DMS153 treated with DMSO at 0.1 percent for 48 hours (cell line): ENCODE results near the gene THSD1.

ENCODE experiments used
- DNase-seq: peaks from one replicate; lab custom pipeline; 2025; ENCODE audit not compliant: unreplicated experiment; lab: John Stamatoyannopoulos, UW

The THSD1 gene, protein sequence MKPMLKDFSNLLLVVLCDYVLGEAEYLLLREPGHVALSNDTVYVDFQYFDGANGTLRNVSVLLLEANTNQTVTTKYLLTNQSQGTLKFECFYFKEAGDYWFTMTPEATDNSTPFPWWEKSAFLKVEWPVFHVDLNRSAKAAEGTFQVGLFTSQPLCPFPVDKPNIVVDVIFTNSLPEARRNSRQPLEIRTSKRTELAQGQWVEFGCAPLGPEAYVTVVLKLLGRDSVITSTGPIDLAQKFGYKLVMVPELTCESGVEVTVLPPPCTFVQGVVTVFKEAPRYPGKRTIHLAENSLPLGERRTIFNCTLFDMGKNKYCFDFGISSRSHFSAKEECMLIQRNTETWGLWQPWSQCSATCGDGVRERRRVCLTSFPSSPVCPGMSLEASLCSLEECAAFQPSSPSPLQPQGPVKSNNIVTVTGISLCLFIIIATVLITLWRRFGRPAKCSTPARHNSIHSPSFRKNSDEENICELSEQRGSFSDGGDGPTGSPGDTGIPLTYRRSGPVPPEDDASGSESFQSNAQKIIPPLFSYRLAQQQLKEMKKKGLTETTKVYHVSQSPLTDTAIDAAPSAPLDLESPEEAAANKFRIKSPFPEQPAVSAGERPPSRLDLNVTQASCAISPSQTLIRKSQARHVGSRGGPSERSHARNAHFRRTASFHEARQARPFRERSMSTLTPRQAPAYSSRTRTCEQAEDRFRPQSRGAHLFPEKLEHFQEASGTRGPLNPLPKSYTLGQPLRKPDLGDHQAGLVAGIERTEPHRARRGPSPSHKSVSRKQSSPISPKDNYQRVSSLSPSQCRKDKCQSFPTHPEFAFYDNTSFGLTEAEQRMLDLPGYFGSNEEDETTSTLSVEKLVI

DNA sequence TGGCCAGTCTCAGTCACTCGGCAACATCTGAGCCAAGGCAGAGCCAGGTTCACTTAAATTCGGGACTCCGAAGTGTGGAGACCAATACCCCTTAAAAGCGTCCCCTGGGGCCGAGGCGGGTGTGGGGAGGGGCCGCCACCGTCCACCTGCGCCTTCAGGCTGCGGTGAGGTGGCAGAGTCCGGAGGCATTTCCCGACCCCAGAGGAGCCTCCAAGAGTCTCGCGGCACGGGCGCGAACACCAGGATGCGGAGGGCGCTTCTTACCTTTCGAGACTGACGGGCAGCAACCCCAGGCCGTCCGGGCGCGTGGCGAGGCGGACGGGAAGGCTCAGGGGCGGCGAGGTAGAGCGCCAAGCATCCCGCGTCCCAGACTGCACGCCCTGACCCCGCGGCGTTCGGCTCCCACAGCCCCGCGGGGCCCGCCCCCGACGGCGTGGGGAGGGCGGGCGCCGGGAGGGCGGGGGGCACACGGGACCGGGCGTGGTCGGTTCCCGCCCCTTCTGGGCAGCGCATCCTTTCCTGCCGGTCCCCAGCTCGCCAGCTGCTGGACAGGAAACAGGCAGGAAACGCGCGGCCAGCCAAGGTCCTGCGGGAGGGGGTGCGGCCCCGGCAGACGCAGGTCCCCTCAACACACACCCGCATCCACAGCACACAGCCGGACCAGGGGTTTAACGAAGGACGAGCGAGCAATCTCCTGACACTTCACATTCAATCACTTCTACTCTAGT is at the start of gene THSD1:
THSD1 (minus strand) TSS at position 406 of the 728 bp plus-strand sequence. CDS start 3,572 bp downstream, outside the sequence.
- no peak for DNase-seq

DNA sequence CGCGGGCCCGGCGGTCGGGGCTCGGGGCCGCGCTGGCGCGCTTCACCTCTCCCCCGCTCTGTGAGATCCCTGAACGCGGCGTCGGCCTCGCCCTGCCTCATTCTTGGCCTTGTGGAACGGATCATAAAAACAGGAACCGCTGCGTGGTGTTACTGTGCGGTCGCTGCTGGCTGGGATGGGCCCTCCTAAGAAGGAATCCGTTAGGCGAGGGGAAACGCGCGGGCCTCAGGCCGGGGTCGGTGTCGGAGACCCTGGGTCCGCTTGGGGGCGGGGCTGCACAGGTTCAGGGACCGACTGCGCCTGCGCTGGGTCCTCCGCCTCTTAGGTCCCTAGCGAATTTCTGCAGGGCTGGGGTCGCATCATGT is 49.7 kb upstream of the THSD1 start:
- DNase-seq: peak; percentile 38

DNA sequence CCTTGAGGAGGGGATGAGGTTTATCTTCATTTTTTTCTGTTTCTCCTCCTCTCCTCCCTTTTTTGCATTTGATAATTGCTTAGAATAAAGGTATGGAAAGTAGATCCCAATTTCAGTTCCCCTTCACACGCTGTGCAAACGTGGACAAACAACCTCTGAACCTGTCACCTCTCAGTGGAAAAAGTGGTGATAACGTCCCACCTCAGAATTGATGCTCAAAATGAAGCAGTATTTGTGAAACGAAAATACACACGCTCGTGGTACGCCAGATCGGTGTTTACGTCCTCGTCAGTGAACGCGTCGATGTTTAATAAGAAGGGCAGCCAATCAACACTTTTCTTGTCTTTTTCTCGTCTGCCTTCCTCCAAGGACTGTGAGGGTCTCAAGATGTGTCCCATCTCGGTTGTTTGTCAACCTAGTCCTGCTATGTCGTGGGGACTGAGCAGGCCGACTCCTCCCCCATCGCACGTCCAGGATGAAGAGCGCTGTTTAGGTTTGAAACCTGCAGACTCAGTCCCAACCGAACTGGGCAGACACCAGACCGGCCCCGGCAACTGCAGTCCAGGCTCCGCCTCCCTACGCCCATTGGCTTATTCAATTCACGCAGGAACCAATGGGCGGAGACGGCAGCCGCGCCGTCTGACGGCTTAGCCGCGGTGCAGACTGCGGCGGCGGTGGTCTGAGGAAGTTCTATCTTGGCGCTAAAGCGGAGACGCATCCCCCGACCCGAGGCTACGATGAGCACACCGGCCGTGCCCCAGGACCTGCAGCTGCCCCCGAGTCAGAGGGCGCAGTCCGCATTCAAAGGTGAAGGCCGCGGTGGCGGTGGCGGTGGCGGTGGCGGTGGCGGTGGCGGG is 49.1 kb upstream of the THSD1 start, which contains the start of gene CKAP2:
CKAP2 (plus strand) TSS at position 659 of the 857 bp plus-strand sequence; CDS start at position 738, 79 bp downstream.
- DNase-seq: peak; percentile 85

DNA sequence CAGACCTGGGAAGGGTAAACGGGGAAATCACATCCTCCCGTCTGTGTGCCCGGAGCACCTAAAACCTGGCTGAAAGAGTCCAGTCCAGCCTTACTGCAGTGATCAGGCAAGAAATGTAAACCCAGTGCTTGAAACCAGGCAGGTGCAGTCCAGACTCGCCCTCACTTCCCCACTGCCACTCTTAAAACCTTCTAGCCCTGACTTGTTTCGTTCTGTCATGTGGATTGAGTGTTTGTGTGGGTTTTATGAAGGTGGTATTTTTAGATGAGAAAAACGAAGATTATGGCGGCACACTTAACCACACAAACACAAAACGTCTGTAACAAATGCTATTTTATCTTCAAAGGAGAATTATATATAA is 48.5 kb upstream of the THSD1 start:
- DNase-seq: peak; percentile 61

DNA sequence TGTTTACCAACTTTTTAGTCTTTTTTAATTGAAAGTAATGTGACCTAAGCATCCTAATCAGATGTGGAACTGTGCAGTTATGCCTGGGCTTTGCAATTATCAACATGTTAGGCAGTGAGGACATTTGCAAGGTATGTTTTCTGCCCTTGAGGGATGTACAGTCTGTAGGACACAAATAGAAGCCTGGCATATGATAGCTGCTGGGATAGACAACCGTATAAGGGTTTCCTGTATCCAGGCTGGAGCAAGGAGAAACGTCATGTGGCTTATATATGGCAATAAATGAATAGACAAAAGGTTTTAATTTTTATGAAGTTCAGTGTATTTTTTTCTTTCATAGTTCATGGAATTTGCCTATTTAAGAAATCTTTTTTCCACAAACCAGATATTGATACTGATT is 46.5 kb upstream of the THSD1 start:
- DNase-seq: no peak

DNA sequence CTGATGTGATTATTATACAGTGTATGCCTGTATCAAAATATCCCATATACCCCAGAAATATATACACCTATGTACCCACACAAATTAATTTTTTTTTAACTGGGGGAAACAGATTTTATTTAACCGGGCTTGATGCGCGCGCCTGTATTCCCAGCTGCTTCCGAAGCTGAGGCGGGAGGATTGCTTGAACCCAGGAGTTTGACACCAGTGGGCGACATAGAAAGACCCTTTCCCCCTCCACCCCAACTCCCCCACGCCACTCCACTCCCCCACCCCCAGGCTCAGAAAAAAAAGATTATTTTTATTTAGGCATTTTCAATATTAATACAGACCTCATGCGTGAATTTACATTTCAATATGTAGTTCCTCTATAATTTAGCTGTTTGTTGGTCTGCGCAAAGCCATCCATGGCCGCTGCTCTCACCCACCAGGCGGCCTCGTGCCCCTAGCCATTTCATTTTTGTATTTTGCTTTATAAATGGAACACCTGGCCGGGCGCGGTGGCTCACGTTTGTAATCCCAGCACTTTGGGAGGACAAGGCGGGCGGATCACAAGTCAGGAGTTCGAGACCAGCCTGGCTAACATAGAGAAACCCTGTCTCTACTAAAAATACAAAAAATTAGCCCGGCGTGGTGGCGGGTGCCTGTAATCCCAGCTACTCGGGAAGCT is 45.3 kb upstream of the THSD1 start:
- DNase-seq: no peak

DNA sequence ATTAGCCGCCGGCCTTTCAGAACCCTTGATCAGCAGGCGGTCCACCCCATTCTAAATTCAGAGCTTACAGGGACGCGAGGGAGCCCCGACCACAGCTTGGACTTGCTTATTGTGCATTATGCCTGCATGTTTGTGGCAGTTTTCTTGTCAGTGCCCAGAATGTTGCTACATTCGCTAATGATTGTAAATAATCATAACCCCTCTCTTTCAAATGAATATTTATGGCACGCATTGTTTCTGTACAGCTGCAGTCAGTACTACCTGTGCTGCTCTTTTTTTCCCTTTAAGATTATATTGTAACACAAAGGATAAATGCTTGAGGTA is 44.8 kb upstream of the THSD1 start:
- DNase-seq: no peak

DNA sequence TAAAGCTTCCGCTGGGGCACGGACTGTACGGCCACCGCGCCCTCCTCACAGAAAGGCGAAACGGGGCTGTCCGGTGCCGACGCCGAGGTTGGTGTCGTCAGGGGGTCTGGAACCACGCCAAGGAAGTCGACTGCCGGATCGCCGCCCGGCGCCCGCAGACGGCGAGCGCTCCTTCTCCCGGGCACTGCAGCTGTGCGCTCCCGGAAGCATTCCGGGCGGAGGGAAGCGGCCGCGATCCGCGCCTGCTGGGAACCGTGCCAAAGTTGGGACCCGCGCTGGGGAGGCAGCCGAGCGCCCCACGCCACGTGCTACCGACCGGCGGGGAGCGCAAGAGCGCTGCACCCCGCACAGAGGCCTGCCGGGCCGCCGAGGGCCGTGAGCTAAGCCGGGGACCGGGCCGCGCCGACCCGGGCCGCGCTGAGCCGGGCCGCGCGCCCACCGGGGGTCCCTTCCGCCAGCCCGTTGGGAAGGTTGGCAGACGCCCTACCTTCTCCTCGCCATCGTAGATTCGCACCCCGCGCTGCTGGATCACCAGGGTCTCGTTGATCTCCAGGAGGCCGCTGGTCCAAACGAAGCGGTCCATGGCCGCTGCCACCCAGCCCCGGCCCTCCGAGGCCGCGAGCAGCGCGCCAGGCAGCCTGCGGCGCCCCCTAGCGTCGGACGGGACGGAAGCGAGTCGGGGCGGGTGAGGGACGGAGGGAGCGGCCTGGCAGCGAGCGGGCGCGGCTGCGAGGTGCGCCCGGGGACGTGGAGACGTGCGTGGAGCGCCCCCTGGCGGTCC is 44.2 kb upstream of the THSD1 start, which contains the start of gene VPS36:
VPS36 (minus strand) TSS at position 623 of the 781 bp plus-strand sequence; CDS start at position 583, 40 bp downstream.
- peak; percentile 94 for DNase-seq

DNA sequence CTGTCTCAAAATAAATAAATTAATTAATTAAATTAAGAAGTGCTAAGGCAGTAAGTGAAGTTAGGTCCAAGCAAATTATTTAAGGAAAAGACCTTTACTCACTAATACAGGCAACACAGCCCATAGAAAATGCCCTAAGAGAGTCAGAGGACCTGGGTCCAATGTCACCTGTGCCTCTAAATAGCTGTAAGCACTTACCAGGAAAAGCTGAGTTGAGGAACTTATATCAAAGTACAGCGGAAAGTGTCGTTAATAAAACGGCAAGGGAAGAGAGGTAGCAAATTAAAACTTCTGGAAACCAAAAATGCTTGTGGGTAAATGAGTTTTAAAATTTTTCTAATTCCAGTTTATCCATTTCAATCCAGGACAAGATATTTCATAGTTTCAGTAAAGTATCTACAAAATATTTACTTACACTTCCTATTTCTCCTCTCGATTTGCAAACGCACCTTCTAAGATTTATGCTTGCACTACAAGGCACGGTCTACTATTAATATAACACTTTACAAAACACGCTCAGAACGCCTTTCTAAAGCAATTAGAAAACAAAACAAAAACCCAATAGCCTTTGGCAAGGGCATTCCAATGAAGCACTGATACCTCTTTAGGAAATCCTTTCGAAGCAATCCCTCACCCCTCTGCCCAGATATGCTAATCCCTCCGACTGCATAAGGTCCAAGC is 43.5 kb upstream of the THSD1 start:
- DNase-seq: no peak

DNA sequence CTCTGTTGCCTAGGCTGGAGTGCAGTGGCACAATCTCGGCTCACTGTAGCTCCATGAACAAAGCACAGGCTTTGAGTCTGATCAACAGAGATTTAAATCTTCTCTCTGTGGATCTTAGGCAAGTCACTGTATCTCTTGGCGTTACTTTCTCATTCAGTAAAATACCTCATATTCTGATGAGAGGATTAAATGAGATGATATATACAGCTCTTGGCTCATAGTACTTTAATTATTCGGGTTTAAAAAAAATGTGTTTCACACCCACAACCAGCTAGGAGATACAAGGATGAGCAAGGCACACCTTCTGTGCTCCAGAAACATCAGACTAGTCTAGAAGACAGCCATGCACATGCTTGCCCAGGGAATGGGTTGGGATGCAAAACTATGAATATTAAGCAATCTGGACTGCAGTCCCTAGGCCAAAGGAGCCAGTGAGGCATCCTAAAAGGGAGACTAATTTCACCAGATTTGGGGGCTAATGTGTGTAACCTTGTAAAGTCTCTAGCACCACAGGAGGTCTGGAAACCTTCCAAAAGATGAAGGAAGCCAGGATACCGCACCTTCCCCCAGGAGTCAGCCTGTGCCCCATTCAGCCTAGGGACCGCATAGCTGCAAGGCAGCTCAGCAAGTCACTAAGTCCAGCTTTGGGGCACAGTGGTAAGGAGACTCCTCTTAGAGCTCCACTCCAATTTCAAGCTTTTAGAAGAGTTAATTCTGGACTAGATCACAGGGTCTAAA is 42.0 kb upstream of the THSD1 start:
- DNase-seq: no peak

DNA sequence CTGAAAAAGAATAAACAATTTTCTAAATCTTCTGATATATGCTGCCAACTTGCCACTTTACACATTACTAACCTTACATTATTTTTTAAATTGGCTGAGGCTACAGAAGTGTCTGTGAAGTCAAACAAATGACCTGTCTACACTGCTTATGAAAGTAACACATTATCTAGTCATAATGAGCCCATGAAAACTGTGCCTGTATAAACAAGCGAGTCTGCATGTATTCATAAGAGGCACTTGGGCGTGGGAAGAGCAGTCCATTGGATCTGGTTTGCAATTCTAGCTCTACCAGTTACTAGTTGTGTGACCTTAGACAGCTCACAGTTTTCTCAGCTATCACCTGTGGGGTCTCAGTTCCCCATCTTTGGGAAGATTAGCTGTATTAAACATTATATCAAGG is 41.4 kb upstream of the THSD1 start:
- no peak for DNase-seq

DNA sequence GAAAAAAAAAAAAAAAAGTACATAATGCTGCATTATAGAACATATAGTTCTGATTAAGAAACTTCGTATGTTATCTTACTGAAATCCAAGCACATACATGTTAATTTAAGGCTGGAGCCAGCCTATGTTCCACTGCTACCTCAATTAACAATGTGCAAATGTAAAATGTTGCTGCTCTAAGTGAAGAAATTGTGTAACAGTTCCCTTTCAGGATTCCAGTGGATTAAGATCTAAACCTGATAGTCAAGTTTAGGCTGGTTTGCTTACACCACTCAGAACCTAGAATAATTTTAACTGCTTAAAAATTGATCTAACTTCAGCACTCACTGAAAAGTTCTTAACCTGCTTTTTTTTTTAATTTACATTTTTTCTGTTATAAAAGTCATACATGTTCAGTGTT is 40.3 kb upstream of the THSD1 start:
- DNase-seq: no peak

DNA sequence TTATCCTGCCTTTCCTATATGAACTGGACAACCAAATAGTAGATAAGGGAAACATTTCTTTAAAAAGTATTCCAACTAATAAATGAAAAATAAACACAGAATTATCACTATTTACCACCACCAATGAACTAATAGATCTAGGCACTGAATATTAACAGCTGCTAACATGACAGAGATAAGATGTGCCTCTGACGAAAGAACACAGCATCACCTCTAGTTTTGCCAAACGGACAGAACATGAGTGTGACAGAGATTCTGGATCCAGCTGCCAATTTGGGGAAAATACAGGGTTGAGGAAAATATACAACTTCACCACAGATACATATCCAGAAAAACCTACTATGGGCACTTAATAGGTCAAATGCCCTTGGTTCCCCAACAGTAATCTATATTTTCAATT is 26.5 kb upstream of the THSD1 start:
- DNase-seq: no peak

DNA sequence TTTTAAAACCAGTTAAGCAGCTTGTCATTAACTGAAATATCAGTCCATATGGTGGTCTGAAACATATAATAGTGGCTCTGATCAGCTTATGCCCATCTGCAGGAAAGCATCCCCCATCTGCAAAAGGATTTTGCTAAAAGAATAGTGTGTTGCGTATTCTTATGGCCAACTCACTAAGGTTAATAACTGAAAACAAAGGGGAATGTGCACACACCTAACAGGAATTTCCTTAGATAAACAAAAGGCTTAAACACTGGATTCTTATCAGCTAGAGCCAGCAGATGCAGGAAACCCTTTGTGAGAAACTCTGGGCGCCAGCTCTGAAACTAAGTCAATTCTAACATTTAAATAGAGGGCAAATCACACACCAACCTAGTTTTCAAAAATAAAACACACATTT is 22.3 kb upstream of the THSD1 start:
- DNase-seq: no peak

DNA sequence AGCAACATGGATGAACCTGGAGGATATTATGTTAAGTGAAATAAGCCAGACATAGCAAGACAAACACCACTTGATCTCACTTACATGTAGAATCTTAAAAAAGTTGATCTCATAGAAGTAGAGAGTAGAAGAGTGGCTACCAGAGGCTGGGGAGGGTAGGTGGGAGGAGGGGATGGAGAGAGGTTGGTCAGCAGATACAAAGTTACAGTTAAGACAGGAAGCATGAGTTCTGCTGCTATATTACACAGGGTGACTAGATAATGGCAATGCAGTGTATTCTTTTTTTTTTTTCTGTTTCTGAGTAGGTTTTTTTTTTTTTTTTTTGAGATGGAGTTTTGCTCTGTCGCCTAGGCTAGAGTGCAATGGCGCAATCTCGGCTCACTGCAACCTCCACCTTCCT is 15.2 kb upstream of the THSD1 start:
- no peak for DNase-seq

DNA sequence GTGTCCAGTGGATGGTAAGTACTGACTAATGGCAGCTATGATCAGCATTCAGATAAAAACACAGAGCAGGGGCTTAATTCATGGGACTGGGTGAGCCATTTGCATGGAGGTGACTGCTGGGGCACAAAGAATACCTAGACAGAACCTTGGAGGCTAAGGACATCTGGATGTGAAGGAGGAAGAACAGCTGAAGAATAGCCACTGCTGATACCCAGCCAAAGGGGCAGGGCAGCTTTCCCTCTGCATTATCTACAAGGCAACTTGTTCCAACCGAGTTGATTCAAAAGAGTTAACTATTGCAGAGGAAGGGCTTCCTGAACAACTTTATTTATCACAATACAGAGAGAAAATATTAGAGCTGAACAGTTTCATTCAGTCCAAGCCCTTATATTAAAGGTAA is 13.1 kb upstream of the THSD1 start:
- no peak for DNase-seq

DNA sequence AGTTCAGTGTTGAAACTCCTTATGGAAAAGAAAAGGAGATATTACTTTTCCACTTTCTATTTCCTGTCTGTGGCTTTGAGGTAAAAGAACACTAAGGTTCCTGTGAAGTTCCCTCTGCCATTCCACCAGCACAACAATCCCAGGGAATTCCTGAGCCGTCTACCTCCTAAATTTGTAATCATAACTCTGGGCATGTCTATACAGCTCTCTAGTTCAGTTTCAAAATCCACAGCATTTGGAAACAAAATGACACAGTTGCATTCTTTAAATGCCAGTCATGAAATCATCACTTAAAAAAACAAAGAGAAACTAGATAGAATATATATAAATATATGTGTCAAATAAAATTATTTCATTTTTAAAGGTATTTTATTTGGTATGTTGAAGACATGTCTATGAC is 9.0 kb upstream of the THSD1 start:
- no peak for DNase-seq

DNA sequence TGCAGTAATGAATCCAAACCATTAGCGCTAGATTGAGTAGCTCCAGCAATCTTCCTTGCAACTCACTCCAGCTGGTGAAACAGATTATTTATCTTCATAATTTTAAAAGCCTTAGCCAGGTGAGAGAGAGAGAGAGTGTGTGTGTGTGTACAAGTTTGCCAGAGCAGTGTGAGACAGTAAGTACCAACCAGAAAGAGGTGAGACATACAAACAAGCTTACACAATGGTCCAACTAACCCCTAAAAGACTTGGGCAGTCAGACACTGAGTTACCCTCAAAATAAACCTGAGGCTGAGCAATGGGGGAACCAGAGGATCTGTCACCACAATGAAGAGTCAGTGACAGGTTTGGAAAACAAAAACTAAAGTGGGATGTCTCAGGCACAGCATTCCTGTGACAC is 8.1 kb upstream of the THSD1 start:
- no peak for DNase-seq
